ENCODE data around the gene PAK2. TPM values are rescaled to one million over a fixed set of nuclear protein-coding genes. Genes with fewer than 3 reads are reported as not detected.

Gene PAK2
- total RNA-seq, 4 donors from 2014 or later, result 69.3 to 127 (median 74.7) TPM

GRCh38 chr3:196842567-196843434 lies 103.1 kb downstream of the PAK2 start:
- TF ChIP-seq, protein P1, sequence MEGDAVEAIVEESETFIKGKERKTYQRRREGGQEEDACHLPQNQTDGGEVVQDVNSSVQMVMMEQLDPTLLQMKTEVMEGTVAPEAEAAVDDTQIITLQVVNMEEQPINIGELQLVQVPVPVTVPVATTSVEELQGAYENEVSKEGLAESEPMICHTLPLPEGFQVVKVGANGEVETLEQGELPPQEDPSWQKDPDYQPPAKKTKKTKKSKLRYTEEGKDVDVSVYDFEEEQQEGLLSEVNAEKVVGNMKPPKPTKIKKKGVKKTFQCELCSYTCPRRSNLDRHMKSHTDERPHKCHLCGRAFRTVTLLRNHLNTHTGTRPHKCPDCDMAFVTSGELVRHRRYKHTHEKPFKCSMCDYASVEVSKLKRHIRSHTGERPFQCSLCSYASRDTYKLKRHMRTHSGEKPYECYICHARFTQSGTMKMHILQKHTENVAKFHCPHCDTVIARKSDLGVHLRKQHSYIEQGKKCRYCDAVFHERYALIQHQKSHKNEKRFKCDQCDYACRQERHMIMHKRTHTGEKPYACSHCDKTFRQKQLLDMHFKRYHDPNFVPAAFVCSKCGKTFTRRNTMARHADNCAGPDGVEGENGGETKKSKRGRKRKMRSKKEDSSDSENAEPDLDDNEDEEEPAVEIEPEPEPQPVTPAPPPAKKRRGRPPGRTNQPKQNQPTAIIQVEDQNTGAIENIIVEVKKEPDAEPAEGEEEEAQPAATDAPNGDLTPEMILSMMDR (IDR thresholded peaks at IDR 0.05; ENCODE audit: low read depth), result no peak

- TF ChIP-seq, protein P1 (IDR thresholded peaks at IDR 0.05; ENCODE audit: low read depth), result no peak
These were observed 103.9 kb downstream of the PAK2 start for GRCh38 chr3:196843435-196844110.

DNA sequence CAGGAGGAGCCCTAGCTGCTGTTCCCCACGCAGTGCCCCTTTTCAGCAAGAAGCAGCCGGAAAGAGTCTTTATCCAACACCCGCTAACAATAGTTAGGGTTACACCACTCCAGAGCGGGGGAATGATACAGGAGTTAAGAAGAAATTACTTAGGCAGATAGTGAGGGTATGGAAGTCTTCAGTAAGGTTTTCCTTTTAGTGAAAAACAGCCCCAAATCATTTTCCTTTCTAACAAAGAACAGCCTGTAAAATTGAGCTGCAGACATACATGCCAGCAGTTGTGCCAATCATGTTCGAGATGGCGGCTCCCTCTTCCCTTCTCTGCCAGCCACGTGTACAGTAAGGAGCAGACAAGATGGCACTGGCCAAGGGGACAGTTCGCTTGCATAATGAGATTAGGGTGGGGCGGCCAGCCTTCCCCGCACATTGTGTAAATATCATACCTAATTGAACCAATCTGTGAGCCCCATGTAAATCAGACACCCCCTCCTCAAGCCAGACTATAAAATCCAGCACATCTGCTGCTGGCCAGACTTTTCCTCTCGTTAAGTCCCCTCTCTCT lies 109.6 kb downstream of the PAK2 start:
- TF ChIP-seq, protein P1 (IDR thresholded peaks at IDR 0.05; ENCODE audit: low read depth), result no peak

GRCh38 chr3:196867155-196867506 lies 127.5 kb downstream of the PAK2 start:
- TF ChIP-seq, protein P1 (IDR thresholded peaks at IDR 0.05; ENCODE audit: low read depth), result no peak

DNA sequence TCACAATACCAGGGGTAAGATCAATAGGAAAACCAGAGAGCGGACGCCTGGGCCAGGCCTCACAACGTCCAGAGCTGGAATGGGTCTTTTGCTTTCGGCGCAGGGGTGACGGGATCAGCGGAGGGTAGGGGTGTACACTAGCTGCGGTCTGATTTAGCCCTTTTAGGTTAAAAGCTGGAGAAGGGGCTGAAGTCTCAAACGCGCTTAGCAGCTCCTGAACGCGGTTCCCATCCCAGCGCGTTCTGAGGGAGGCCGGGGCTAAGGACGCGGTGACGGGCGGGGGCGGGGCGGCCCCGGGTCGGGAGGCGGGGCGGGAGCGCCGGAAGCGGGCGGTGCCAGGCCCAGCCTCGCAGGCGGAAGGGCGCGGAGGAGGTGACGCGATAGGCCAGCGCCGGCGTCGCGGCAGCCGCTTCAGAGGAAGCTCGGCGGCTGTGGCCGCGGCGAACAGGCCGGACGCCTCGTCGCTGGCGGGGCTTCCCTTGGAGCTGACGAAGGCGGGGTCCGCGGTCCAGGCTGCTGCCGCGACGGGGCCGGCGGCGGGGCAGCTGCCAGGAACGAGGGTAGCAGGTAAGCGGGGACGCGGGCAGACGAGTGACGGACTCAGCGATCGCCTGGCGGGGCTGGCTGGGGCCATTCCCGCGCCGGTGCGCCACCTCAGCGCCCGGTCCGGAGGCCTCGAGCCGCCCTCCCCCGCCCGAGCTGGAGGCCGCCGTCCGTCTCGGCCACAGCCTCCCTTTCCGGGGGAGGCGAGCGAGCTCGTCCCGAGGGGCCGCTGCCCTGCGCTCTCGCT lies 128.0 kb downstream of the PAK2 start, which contains the start of gene SENP5:
TSS of gene SENP5 (plus strand) at position 414 of the 790 bp plus-strand sequence. CDS start 17,262 bp downstream, outside the sequence.
- TF ChIP-seq, protein P1 (IDR thresholded peaks at IDR 0.05; ENCODE audit: low read depth), result no peak

GRCh38 chr3:196868297-196868661 lies 128.6 kb downstream of the PAK2 start:
- TF ChIP-seq, protein P1 (IDR thresholded peaks at IDR 0.05; ENCODE audit: low read depth), result no peak

Measured in subcutaneous adipose tissue (tissue), 4 donors.